ACHN (cell line): ENCODE results near the gene FOXQ1.

Source experiments
- DNase-seq: peaks from one replicate; pipeline ENCODE4 v3.0.0-alpha.2; 2015
- in situ Hi-C: cut with HindIII; loops from 2 replicates; pipeline ENCODE4 v1.10.0; 2017; ENCODE audit warnings: low sequenced_read_pairs, low pct_ligation_motif_present, low pct_unique_long_range_greater_than_20kb

The FOXQ1 gene, protein sequence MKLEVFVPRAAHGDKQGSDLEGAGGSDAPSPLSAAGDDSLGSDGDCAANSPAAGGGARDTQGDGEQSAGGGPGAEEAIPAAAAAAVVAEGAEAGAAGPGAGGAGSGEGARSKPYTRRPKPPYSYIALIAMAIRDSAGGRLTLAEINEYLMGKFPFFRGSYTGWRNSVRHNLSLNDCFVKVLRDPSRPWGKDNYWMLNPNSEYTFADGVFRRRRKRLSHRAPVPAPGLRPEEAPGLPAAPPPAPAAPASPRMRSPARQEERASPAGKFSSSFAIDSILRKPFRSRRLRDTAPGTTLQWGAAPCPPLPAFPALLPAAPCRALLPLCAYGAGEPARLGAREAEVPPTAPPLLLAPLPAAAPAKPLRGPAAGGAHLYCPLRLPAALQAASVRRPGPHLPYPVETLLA

DNA sequence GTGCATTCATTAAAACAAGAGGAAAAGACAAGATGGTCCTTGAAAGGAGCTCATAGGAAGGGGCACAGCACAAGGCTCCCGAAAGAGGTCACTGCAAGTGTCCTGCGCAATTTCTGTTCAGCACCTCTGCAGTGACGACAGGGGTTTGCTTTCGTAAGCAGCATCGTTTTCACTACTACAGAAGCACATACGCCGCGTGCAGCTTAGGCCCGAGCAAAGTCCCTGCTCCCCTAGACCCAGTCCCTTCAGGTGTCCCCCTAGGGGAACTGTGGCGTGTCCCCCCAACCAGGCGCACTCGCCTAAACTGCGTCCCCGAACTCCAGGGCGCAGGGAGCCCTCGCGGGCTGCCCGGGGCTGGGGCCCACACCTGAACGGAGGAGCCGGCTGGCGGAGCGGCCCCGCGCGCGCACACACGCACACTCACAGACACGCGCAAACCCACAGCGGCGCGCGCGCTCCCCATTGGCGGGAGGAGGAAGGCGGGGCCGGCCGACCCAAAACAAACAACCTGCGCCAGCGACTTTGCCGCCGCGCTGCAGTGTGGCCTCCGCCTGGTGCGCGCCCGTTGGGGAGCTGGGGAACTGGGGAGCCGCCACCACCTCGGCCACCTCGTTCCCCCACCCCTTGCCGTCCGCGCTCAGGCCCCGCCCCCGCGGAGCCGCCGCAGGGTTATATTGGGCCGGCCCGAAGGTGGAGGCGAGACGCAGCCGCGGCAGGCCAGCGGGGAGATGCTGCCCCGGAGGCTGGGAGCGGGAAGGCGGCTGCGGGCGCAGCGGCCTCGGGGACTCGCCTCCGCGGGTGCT lies at the start of gene FOXQ1:
TSS of gene FOXQ1 (plus strand) at position 699 of the 803 bp plus-strand sequence. CDS start 607 bp downstream, outside the sequence.
- DNase-seq, result no peak
- in situ Hi-C loops, result no loop called here

DNA sequence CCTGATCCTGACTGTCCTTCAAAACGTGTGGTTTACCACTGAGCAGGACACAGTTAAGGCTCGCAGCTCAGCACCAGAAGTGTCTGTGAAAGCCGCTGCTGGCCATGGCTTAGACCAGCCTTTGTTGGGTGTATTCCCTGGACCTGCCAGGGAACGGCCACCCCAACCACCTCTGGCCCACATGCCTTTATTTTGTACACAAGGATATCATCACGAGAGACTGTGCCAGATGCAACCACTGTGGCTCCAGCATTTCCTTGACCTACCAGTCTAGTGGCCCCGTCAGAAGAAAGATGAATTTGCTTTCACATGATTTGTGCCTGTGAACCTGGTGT lies 49.2 kb upstream of the FOXQ1 start:
- DNase-seq, result no peak
- in situ Hi-C loops, result no loop called here

- no peak for DNase-seq
- in situ Hi-C loops, result no loop called here
These were observed 48.7 kb upstream of the FOXQ1 start for GRCh38 chr6:1263039-1263849.

- no peak for DNase-seq
- in situ Hi-C loops, result no loop called here
These were observed 48.0 kb upstream of the FOXQ1 start for GRCh38 chr6:1263850-1264377.

DNA sequence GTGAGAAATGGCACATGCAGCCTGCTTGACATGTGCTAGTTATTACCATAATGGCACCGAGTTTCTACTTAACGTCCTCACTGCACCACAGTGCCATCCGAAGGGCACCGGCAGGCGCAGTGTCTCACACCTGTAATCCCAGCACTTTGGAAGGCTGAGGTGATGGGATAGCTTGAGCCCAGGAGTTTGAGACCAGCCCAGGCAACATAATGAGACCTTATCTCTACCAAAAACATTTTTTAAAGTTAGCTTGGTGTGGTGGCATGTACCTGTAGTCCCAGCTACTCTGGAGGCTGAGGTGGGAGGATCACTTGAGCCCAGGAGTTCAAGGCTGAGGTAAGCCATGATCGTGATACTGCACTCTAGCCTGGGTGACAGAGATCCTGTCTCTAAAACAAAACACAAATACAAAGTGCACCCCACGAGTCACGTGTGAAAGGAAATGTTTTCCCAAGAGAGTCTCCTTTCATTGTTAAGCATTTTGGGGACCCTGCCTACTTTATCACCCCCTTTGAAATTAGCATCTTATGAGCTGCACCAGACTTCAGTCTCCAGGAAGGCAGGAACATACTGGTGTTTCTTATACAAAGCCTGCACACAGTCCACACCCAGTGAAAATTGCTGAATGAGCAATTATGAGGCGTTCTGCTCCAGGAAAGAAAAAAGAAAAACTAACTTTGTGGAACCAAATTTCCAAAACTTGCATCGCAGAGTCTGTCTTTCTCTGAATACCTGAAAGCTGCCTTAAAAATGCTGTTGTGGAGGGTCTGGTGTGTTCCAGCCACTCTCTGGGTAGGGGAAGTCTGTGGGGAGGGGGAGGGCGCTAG lies 47.1 kb upstream of the FOXQ1 start:
- in situ Hi-C loops, result no loop called here
- DNase-seq, result no peak

- in situ Hi-C loops, result no loop called here
- no peak for DNase-seq
These were observed 45.2 kb upstream of the FOXQ1 start for GRCh38 chr6:1266686-1267056.

GRCh38 chr6:1267057-1267732 lies 44.7 kb upstream of the FOXQ1 start:
- in situ Hi-C loops, result no loop called here

GRCh38 chr6:1267790-1268762 lies 43.8 kb upstream of the FOXQ1 start:
- DNase-seq, result no peak
- in situ Hi-C loops, result no loop called here

More at GRCh38 chr6:1267057-1267732, 44.7 kb upstream of the FOXQ1 start:
- no peak for DNase-seq

- no peak for DNase-seq
- in situ Hi-C loops, result no loop called here
These were observed 40.7 kb upstream of the FOXQ1 start for GRCh38 chr6:1271071-1271763.

- in situ Hi-C loops, result no loop called here
- DNase-seq, result no peak
These were observed 33.7 kb upstream of the FOXQ1 start for GRCh38 chr6:1278061-1278720.

GRCh38 chr6:1279065-1279464 lies 32.8 kb upstream of the FOXQ1 start:
- in situ Hi-C loops, result no loop called here
- DNase-seq, result no peak

DNA sequence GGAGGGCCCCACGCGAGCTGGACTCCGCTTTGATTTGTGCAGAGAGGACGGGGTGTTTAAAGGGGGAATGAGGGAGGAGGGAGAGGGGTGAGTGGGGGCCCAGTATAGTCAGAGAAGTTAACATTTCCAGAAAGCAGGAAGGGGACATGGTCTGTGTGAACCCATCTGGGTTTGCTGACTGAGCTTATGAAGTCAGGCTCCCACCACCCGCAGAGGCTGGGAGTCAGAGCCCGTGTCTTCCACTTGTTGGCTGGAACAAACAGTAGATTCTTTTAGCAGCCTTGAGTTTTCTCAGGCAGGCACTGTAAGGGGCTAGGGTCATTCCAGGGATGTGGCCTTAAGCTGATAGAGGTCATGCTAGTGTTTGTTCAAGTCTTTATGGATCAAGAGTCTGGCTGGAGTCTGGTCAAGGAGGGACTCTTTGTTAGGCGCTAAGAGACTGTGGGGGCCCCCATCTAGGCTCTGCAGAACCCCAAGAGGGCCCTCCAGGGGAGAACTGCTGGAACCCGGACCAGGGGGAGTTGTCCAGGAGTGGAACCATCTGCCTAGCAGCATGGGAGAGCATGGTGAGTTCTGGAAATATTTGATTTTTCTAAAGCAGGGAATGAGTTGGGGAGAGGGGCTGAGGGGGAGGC lies 31.1 kb upstream of the FOXQ1 start:
- in situ Hi-C loops, result no loop called here
- no peak for DNase-seq

- in situ Hi-C loops, result no loop called here
- DNase-seq, result no peak
These were observed 30.2 kb upstream of the FOXQ1 start for GRCh38 chr6:1281746-1282145.

- DNase-seq, result no peak
- in situ Hi-C loops, result no loop called here
These were observed 28.4 kb upstream of the FOXQ1 start for GRCh38 chr6:1283501-1283900.

DNA sequence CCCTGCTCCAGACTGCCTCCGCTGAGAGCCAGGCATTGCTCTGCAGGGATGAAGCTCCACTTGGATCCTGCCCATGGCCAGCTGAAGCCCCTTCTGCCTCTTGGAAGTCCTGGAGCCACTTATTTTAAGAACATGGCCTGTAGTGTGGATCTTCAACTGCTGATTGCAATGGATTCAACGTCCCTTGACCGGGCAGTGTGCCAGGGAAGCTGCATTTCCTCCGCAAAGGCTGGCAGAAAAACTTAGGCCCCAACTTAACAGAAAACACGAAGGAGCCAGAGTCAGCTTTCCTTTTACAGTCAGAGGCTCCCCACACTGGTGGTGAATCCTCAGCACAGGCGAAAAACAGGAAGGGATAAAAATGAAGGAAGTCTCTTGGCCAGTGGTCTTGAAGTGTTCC lies 26.3 kb upstream of the FOXQ1 start:
- in situ Hi-C loops, result no loop called here
- DNase-seq, result no peak
